Measurements from ENCODE around the gene CTPS1. TPM values are rescaled to one million over a fixed set of nuclear protein-coding genes. Genes with fewer than 3 reads are reported as not detected.

The CTPS1 gene
- total RNA-seq, 2 donors from 2014 or later = 14.1 to 25.5 TPM

DNA sequence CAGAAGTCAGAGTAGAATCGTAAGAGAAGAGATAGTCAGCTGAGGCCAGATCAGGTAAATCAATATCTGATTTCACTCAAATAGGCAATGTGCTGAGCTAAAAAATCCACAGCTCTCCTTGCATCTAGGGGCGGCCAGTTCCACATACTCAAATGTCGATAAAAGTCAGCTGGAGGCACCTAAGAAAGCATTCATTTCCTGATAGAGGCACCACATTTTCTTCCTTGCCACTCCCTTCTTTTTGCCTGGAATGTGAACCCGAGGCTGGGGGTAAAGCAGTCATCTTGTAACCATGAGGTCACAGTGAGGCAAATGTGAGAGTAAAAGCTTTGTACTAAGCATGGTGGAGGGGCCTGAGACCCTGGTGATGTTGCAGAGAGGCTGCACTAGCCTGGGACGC lies 24.2 kb upstream of the CTPS1 start:
- TF ChIP-seq, protein P1, sequence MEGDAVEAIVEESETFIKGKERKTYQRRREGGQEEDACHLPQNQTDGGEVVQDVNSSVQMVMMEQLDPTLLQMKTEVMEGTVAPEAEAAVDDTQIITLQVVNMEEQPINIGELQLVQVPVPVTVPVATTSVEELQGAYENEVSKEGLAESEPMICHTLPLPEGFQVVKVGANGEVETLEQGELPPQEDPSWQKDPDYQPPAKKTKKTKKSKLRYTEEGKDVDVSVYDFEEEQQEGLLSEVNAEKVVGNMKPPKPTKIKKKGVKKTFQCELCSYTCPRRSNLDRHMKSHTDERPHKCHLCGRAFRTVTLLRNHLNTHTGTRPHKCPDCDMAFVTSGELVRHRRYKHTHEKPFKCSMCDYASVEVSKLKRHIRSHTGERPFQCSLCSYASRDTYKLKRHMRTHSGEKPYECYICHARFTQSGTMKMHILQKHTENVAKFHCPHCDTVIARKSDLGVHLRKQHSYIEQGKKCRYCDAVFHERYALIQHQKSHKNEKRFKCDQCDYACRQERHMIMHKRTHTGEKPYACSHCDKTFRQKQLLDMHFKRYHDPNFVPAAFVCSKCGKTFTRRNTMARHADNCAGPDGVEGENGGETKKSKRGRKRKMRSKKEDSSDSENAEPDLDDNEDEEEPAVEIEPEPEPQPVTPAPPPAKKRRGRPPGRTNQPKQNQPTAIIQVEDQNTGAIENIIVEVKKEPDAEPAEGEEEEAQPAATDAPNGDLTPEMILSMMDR (IDR thresholded peaks at IDR 0.05) = no peak
- intact Hi-C loops (cut with DNase I) = no loop called here
- Histone ChIP-seq H3K27me3 (no peaks in the 10 kb centered on the region), H3K4me3 (no peak overlapping the region), H3K4me1 (no peaks in the 10 kb centered on the region), H3K36me3 (no peaks in the 10 kb centered on the region), H3K27ac (no peak overlapping the region), H3K9me3 (no peaks in the 10 kb centered on the region), H3K9ac (ENCODE audit: low read depth in 2 of 2, low read length in 2 of 2) (no peak overlapping the region)
- no peak for DNase-seq

DNA sequence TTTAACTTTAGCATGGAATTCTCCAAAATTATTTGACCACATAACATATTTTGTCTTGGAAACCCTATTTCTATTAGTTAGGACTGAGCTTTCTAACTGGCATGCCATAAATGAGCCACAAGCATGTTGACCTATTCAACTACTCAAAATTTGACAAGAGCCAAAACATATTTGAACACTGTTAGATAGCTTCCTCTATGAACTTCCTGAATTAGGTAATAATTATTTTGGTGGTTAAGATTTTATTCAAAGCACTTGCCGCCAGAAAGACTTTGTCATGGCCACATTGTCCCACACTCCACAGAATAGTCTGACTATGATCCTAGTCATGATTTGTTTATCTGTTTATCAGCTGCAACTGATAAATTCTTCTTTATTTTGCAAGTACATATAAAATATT lies 23.1 kb upstream of the CTPS1 start:
- Histone ChIP-seq H3K9me3 (no peaks in the 10 kb centered on the region), H3K4me1 (no peaks in the 10 kb centered on the region), H3K27me3 (no peaks in the 10 kb centered on the region), H3K4me3 (no peak overlapping the region), H3K36me3 (no peaks in the 10 kb centered on the region), H3K9ac (ENCODE audit: low read depth in 2 of 2, low read length in 2 of 2) (no peak overlapping the region), H3K27ac (no peak overlapping the region)
- intact Hi-C loops (cut with DNase I) = no loop called here
- DNase-seq = no peak
- TF ChIP-seq, protein P1 (IDR thresholded peaks at IDR 0.05) = no peak

DNA sequence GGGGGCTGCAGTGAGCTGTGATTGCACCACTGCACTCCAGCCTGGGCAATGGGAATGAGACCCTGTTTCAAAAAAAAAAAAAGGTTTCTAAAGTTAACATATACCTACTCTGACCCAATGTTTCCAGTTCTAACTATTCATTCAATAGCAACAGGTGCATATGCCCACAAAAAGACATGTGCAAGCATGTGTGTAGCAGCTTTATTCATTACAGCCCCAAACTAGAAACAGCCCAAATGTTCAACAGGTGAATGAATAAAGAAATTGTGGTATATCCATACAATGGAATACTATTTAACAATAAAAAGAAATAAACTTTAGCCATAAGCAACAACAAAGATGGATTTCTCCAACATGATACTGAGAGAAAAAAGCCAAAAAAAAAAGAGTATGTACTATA lies 21.3 kb upstream of the CTPS1 start:
- DNase-seq = no peak
- intact Hi-C loops (cut with DNase I) = no loop called here
- no peaks in the 10 kb centered on the region for H3K9me3 ChIP-seq
- no peak overlapping the region for H3K27ac ChIP-seq
- no peaks in the 10 kb centered on the region for H3K27me3 ChIP-seq
- H3K9ac ChIP-seq (ENCODE audit: low read depth in 2 of 2, low read length in 2 of 2) = no peak overlapping the region
- no peak overlapping the region for H3K4me3 ChIP-seq
- no peaks in the 10 kb centered on the region for H3K36me3 ChIP-seq
- no peaks in the 10 kb centered on the region for H3K4me1 ChIP-seq
- TF ChIP-seq, protein P1 (IDR thresholded peaks at IDR 0.05) = no peak

DNA sequence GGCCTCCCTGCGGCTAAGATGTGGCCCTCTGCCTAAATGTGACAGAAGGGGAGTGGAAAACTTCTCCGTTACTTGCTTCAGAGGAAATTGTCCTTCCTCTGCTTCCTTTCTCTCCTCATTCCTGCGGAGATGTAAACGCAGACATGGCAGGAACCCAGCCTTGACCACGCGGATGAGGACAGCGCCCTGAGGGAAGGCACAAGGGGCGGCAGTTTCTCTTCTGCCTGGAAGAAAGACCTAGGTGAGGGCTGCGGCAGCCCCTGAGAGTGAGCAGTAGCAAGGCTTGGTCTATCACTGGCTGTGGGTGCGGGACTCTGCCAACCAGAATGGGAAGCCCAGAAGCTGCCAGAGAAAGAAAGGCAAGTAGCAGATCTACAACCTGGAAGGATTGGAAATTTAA lies 14.0 kb upstream of the CTPS1 start:
- TF ChIP-seq, protein P1 (IDR thresholded peaks at IDR 0.05) = no peak
- intact Hi-C loops (cut with DNase I) = no loop called here
- no peak overlapping the region for H3K4me3 ChIP-seq
- no peaks in the 10 kb centered on the region for H3K27me3 ChIP-seq
- DNase-seq = no peak
- no peaks in the 10 kb centered on the region for H3K36me3 ChIP-seq
- H3K9me3 ChIP-seq = no peaks in the 10 kb centered on the region
- no peaks in the 10 kb centered on the region for H3K4me1 ChIP-seq
- H3K27ac ChIP-seq = no peak overlapping the region
- H3K9ac ChIP-seq (ENCODE audit: low read depth in 2 of 2, low read length in 2 of 2) = no peak overlapping the region

DNA sequence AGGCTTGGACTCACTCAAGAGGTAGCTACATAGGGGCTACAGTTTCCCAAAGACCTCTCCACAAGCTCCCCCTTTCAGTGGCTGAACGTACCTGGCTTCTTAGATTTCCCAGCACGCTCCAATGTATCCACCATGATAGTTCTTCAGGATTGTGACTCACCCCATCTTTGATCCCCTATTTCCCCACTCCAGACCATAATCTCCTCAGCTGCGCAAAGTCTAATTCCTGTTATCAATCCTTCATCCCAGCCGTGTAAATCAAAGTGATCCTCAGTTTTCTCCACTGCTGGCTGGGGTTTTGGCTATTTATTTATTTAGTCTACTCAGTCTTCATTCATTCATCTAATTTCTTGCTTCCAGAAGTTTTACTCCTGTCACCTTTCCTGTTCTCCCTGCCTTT lies 13.1 kb upstream of the CTPS1 start:
- Histone ChIP-seq H3K27me3 (no peaks in the 10 kb centered on the region), H3K36me3 (no peaks in the 10 kb centered on the region)
- TF ChIP-seq, protein P1 (IDR thresholded peaks at IDR 0.05) = no peak

DNA sequence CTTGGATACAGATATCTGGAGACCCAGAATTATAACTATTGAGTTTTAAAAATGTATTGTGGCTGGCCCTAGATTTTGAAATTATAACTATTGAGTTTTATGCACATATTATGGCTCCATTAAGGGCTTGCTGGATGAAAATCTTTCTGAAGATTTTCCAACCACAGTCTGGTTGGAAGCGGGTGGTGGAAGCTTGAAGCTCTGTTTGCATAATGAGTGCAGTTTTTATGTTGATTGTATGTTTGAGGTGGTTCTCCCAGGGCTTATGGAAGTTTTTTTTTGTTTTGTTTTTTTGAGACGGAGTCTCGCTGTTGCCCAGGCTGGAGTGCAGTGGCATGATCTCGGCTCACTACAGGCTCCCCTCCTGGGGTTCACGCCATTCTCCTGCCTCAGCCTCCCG lies 10.1 kb upstream of the CTPS1 start:
- Histone ChIP-seq H3K27me3 (no peaks in the 10 kb centered on the region), H3K27ac (no peak overlapping the region), H3K9ac (ENCODE audit: low read depth in 2 of 2, low read length in 2 of 2) (no peak overlapping the region), H3K4me3 (no peak overlapping the region), H3K36me3 (no peaks in the 10 kb centered on the region), H3K9me3 (no peaks in the 10 kb centered on the region), H3K4me1 (no peaks in the 10 kb centered on the region)
- no peak for DNase-seq
- intact Hi-C loops (cut with DNase I) = no loop called here
- TF ChIP-seq, protein P1 (IDR thresholded peaks at IDR 0.05) = no peak

More for the DNA sequence above, 13.1 kb upstream of the CTPS1 start:
- no peaks in the 10 kb centered on the region for H3K9me3 ChIP-seq
- no peak for DNase-seq
- H3K4me3 ChIP-seq = no peak overlapping the region
- H3K4me1 ChIP-seq = no peaks in the 10 kb centered on the region
- intact Hi-C loops (cut with DNase I) = no loop called here
- H3K9ac ChIP-seq (ENCODE audit: low read depth in 2 of 2, low read length in 2 of 2) = no peak overlapping the region
- H3K27ac ChIP-seq = no peak overlapping the region

Data from colonic mucosa (tissue), 4 donors.